Breast epithelium (tissue), 4 donors: Measurements from ENCODE around the gene HIP1. TPM values are rescaled to one million over a fixed set of nuclear protein-coding genes. Genes with fewer than 3 reads are reported as not detected.

Experiments
- DNase-seq, 2 donors: peaks; one replicate each; pipeline ENCODE4 v3.0.0-alpha.2; 2019; ENCODE audit warnings: low spot score in 2 of 2
- H3K27ac ChIP-seq, 2 donors: fragments of 200-600 bp; sonication (generic) in 1 of 2; one replicate each; pipeline ENCODE4 v1.5.1; 2016 to 2019; ENCODE audit warnings: mild to moderate bottlenecking in 1 of 2
- H3K27me3 ChIP-seq, 2 donors: fragments of 200-600 bp; sonication (generic) in 1 of 2; one replicate each; pipeline versions ENCODE4 v1.5.1 to v1.6.0; 2017 to 2019; ENCODE audit warnings: control low read depth in 1 of 2, mild to moderate bottlenecking in 1 of 2
- H3K36me3 ChIP-seq: fragments of 200-600 bp; one replicate; pipeline ENCODE4 v1.5.1; 2019
- H3K4me1 ChIP-seq, 2 donors: fragments of 200-600 bp; sonication (generic); one replicate each; pipeline ENCODE4 v1.5.1; 2016 to 2019; ENCODE audit warnings: control low read depth in 1 of 2
- H3K4me3 ChIP-seq, 3 donors: fragments of 200-600 bp; sonication (generic); 1 replicate in 2 of 3; 2 replicates in 1 of 3; pipeline ENCODE4 v1.5.1; 2016 to 2019; ENCODE audit warnings: mild to moderate bottlenecking in 3 of 3, moderate library complexity in 2 of 3
- H3K9me3 ChIP-seq, 2 donors: fragments of 200-600 bp; sonication (generic) in 1 of 2; one replicate each; pipeline ENCODE4 v1.5.1; 2016 to 2019; ENCODE audit warnings: control low read depth in 1 of 2
- POLR2A ChIP-seq: fragments of 450-650 bp; IDR thresholded peaks from one replicate; pipeline ENCODE4 v1.6.1; 2016; ENCODE audit warnings: antibody characterized with exemption, mild to moderate bottlenecking, moderate library complexity
- POLR2AphosphoS5 ChIP-seq, 3 donors: sonication (generic); formaldehyde crosslinking; IDR thresholded peaks; one replicate each; pipeline ENCODE4 v1.6.1; 2017; ENCODE audit warnings: antibody characterized with exemption in 3 of 3
- intact Hi-C: fragments of 100-400 bp; cut with DNase I; formaldehyde crosslinking; loops from one replicate; pipeline ENCODE4 v1.15.1; 2023; ENCODE audit warnings: low total_unique reads
- total RNA-seq, 3 donors: library from RNA; depleted of rRNA; stranded (reverse); fragments of >200 nt; gene quantifications; one replicate each; pipeline ENCODE4 v1.1.0, GENCODE V29; 2016
- TF ChIP-seq, protein P1 (sequence below), 3 donors: fragments of 450-650 bp; IDR thresholded peaks; one replicate each; pipeline ENCODE4 v1.5.1; 2016 to 2017; ENCODE audit warnings: antibody characterized with exemption in 3 of 3, mild to moderate bottlenecking in 3 of 3, moderate library complexity in 3 of 3

The HIP1 gene
- total RNA-seq, 3 donors from 2014 or later: 20.6 to 24.6 (median 23.8) TPM

DNA sequence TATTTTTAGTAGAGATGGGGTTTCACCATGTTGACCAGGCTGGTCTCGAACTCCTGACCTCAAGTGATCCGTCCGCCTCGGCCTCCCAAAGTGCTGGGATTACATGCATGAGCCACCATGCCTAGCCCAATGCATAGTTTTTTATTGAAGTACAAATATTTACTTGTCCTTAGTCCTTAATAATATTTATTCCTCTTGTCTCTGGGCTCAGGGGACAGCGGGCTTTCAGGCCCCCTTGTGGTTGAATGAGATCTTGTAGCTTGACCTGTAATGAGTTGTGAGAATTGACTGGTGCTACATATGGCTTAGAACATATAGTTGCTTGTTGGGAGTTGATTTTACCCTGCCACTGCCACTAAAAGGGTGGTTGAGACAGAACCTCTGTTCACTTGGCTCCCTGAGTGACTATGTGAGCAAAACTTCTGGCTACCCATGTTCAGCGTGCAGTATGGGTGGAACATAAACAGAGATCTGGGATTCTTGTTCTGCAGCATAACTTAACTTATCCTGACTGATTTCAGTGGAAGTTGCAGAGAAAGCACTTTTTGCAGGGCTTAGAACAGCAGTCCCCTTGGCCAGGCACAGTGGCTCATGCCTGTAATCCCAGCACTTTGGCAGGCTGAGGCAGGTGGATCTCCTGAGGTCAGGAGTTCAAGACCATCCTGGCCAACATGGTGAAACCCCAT lies 18.4 kb upstream of the HIP1 start:
- H3K9me3 ChIP-seq: no peaks in the 10 kb centered on the region
- no peaks in the 10 kb centered on the region for H3K4me1 ChIP-seq
- DNase-seq: no peak
- intact Hi-C loops: no loop called here
- TF ChIP-seq, protein P1, sequence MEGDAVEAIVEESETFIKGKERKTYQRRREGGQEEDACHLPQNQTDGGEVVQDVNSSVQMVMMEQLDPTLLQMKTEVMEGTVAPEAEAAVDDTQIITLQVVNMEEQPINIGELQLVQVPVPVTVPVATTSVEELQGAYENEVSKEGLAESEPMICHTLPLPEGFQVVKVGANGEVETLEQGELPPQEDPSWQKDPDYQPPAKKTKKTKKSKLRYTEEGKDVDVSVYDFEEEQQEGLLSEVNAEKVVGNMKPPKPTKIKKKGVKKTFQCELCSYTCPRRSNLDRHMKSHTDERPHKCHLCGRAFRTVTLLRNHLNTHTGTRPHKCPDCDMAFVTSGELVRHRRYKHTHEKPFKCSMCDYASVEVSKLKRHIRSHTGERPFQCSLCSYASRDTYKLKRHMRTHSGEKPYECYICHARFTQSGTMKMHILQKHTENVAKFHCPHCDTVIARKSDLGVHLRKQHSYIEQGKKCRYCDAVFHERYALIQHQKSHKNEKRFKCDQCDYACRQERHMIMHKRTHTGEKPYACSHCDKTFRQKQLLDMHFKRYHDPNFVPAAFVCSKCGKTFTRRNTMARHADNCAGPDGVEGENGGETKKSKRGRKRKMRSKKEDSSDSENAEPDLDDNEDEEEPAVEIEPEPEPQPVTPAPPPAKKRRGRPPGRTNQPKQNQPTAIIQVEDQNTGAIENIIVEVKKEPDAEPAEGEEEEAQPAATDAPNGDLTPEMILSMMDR (IDR thresholded peaks at IDR 0.05): peak in 1 of 3 donors; percentile 17
- TF ChIP-seq POLR2A: no peak
- H3K4me3 ChIP-seq: no peak overlapping the region
- H3K27ac ChIP-seq: no peak overlapping the region
- H3K27me3 ChIP-seq: no peaks in the 10 kb centered on the region
- H3K36me3 ChIP-seq: no peaks in the 10 kb centered on the region

GRCh38 chr7:75756206-75756990 lies 17.7 kb upstream of the HIP1 start:
- no peak overlapping the region for H3K4me3 ChIP-seq
- no peaks in the 10 kb centered on the region for H3K36me3 ChIP-seq
- H3K9me3 ChIP-seq: no peaks in the 10 kb centered on the region
- no peak overlapping the region for H3K27ac ChIP-seq
- DNase-seq: no peak
- H3K27me3 ChIP-seq: no peaks in the 10 kb centered on the region
- intact Hi-C loops: no loop called here
- no peaks in the 10 kb centered on the region for H3K4me1 ChIP-seq
- TF ChIP-seq, protein P1 (IDR thresholded peaks at IDR 0.05): no peak

DNA sequence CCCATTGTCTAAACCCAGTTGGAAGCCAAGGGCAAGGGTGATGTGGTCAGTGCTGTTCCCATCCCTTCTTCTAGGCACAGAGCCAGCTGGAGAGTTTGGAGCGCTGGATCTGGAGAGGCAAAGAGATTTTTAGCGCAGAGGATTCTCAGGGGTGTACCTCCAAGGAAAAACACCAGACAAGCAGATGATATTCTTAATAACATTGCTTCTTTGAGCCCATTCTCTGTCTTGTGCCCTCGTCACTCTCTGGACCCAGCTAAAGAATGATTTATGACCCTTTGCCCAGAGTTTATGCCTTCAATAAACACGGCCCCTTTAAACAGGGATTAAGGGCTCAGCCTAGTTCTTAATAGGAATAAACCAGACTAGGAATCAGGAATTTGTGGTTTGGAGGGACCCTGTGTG lies 4.7 kb upstream of the HIP1 start:
- Histone ChIP-seq H3K4me3 (no peak overlapping the region), H3K4me1 (no peaks in the 10 kb centered on the region), H3K36me3 (no peaks in the 10 kb centered on the region), H3K27ac (no peak overlapping the region), H3K9me3 (no peaks in the 10 kb centered on the region), H3K27me3 (no peaks in the 10 kb centered on the region)
- no peak for DNase-seq
- TF ChIP-seq, protein P1 (IDR thresholded peaks at IDR 0.05): no peak
- TF ChIP-seq POLR2AphosphoS5 (IDR thresholded peaks at IDR 0.05): no peak
- TF ChIP-seq POLR2A: no peak
- intact Hi-C loops: no loop called here

DNA sequence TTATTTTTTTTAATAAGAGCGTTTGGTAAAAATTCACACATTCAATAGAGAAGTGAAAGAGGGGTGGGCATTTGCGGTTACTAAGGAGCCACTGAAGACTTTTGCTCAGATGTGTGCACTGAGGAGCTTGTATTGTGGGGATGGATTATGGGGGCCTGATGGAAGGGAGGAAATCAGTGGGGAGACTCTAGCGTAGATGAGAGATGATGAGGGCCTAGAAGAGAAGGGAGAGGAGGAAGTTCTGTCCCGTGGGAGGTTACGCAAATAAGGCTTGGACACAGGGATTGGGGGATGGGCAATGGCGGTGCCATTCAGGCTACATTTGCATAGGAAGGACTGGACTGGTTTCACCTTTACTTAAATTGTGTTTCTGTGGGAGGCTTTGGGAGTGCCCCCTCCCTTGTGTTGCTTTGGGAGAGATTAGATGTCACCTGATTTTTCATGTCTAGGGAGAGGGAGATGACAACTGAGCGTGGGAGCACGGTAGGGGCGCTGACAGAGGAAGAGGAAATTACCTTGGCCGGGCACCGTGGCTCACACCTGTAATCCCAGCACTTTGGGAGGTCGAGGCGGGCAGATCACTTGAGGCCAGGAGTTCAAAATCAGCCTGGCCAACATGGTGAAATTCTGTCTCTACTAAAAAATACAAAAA lies 2.2 kb upstream of the HIP1 start:
- Histone ChIP-seq H3K9me3 (no peaks in the 10 kb centered on the region), H3K4me3 (no peak overlapping the region), H3K27me3 (no peaks in the 10 kb centered on the region), H3K36me3 (no peaks in the 10 kb centered on the region), H3K27ac (no peak overlapping the region), H3K4me1 (no peaks in the 10 kb centered on the region)
- intact Hi-C loops: no loop called here
- no peak for DNase-seq
- TF ChIP-seq POLR2AphosphoS5 (IDR thresholded peaks at IDR 0.05): no peak
- no peak for TF ChIP-seq POLR2A
- TF ChIP-seq, protein P1 (IDR thresholded peaks at IDR 0.05): no peak
